HG03159 (cell line): Measurements from ENCODE around the gene SARM1.
"Not testable (repeated sequence)": the region's sequence is repeated elsewhere in the genome, so short reads cannot be mapped to it uniquely, and the experiment has no call there.

Experiments
- ATAC-seq: cut with Tn5 transposase; IDR thresholded peaks from one replicate; pipeline ENCODE4 v1.9.1; 2021; ENCODE audit warnings: mild to moderate bottlenecking, moderate library complexity; ENCODE audit not compliant: unreplicated experiment

Gene SARM1

GRCh38 chr17:28415886-28416285 is 44.4 kb downstream of the SARM1 start:
- ATAC-seq, result no peak

GRCh38 chr17:28416703-28417311 is 45.3 kb downstream of the SARM1 start:
- no peak for ATAC-seq

- no peak for ATAC-seq
Observed at GRCh38 chr17:28421787-28422305, 50.4 kb downstream of the SARM1 start.

- ATAC-seq, result no peak
Observed at GRCh38 chr17:28425206-28425605, 53.7 kb downstream of the SARM1 start.

- ATAC-seq, result no peak
Observed at GRCh38 chr17:28426081-28426519, 54.6 kb downstream of the SARM1 start.

- no peak for ATAC-seq
Observed at GRCh38 chr17:28427371-28427770, 55.9 kb downstream of the SARM1 start.

- ATAC-seq, result not testable (repeated sequence)
Observed at GRCh38 chr17:28427982-28428381, 56.5 kb downstream of the SARM1 start.

- no peak for ATAC-seq
Observed at GRCh38 chr17:28433721-28434120, 62.2 kb downstream of the SARM1 start.

GRCh38 chr17:28434326-28434725 is 62.8 kb downstream of the SARM1 start:
- ATAC-seq, result not testable (repeated sequence)

- no peak for ATAC-seq
Observed at GRCh38 chr17:28443901-28444638, 72.6 kb downstream of the SARM1 start.

GRCh38 chr17:28446716-28447395 is 75.4 kb downstream of the SARM1 start:
- no peak for ATAC-seq

GRCh38 chr17:28447396-28447760 is 75.9 kb downstream of the SARM1 start:
- ATAC-seq, result no peak

GRCh38 chr17:28449859-28450258 is 78.4 kb downstream of the SARM1 start:
- no peak for ATAC-seq
